ENCODE measurements around the gene RBP4. TPM values are rescaled to one million over a fixed set of nuclear protein-coding genes. Genes with fewer than 3 reads are reported as not detected.
A peak's percentile ranks its signal among the peaks of the same experiment; 100 is the strongest.

Gene RBP4
- total RNA-seq (10 to 100 TPM in 1 of 10 donors, 1 to 10 TPM in 5, under 1 TPM in 2, not detected in 2; 0.37 to 26.1 (median 3.6) TPM), polyA plus RNA-seq (10 to 100 TPM in 1 of 2 donors, 1 to 10 TPM in 1; 8.6 to 30.0 TPM)
- long read RNA-seq, donor 1, partial matches to known transcripts = 0 of 3 reads
- long read RNA-seq, donor 1, other reads (novel, unspliced or antisense) = 1 of 3 reads
- long read RNA-seq, donor 2 = 0 reads
- long read RNA-seq, donor 3, transcript RBP4-201 (6 exons, 1,068 nt) = major isoform, 6 of 11 reads
- long read RNA-seq, donor 3, partial matches to known transcripts = 3 of 11 reads
- long read RNA-seq, donor 3, other reads (novel, unspliced or antisense) = 2 of 11 reads

GRCh38 chr10:93601146-93601773 lies at the start of gene RBP4:
Gene RBP4 (minus strand): TSS chr10:93601235. CDS start chr10:93601028, 207 bp downstream.
- ATAC-seq (peak in 4 of 8 donors; percentile 13 to 69 (median 46)), DNase-seq (peak in 1 of 2 donors; percentile 20)
- WGBS, 2 donors = 1% methylated on average over 55 to 63 of the region's 63 CpGs
- no peaks in the 10 kb centered on the region for H3K36me3 ChIP-seq
- intact Hi-C loops (cut with DNase I) = no loop called here
- peaks cover 0 to 15% (median 8%) of the 10 kb centered on the region in 9 donors for H3K4me1 ChIP-seq
- H3K4me3 ChIP-seq = peak within 1 kb of the TSS in 9 of 10 donors; percentile 26 to 45 (median 40)
- H3K27ac ChIP-seq = no peak within 1 kb of the TSS
- no peaks in the 10 kb centered on the region for H3K9me3 ChIP-seq
- TF ChIP-seq, protein P1, sequence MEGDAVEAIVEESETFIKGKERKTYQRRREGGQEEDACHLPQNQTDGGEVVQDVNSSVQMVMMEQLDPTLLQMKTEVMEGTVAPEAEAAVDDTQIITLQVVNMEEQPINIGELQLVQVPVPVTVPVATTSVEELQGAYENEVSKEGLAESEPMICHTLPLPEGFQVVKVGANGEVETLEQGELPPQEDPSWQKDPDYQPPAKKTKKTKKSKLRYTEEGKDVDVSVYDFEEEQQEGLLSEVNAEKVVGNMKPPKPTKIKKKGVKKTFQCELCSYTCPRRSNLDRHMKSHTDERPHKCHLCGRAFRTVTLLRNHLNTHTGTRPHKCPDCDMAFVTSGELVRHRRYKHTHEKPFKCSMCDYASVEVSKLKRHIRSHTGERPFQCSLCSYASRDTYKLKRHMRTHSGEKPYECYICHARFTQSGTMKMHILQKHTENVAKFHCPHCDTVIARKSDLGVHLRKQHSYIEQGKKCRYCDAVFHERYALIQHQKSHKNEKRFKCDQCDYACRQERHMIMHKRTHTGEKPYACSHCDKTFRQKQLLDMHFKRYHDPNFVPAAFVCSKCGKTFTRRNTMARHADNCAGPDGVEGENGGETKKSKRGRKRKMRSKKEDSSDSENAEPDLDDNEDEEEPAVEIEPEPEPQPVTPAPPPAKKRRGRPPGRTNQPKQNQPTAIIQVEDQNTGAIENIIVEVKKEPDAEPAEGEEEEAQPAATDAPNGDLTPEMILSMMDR (IDR thresholded peaks at IDR 0.05) = no peak
- H3K27me3 ChIP-seq = peaks cover 0 to 67% (median 61%) of the 10 kb centered on the region in 7 donors

GRCh38 chr10:93639791-93640190 lies 38.8 kb upstream of the RBP4 start:
- intact Hi-C loops (cut with DNase I) = no loop called here
- Histone ChIP-seq H3K4me1 (no peaks in the 10 kb centered on the region), H3K4me3 (no peak overlapping the region), H3K9me3 (peaks cover 0 to 4% (median 0%) of the 10 kb centered on the region in 11 donors), H3K27me3 (no peaks in the 10 kb centered on the region), H3K36me3 (no peaks in the 10 kb centered on the region), H3K27ac (no peak overlapping the region)
- WGBS, 2 donors = 82 to 86% methylated on average over 7 of the region's 7 CpGs
- no peak for ATAC-seq
- no peak for DNase-seq
- TF ChIP-seq, protein P1 (IDR thresholded peaks at IDR 0.05) = no peak

GRCh38 chr10:93630625-93631557 lies 29.9 kb upstream of the RBP4 start:
- TF ChIP-seq, protein P1 (IDR thresholded peaks at IDR 0.05) = no peak
- no peak for DNase-seq
- 78 to 81% methylated on average over 15 of the region's 15 CpGs for WGBS, 2 donors
- peaks cover 0 to 4% (median 0%) of the 10 kb centered on the region in 11 donors for H3K9me3 ChIP-seq
- intact Hi-C loops (cut with DNase I) = no loop called here
- no peak overlapping the region for H3K27ac ChIP-seq
- ATAC-seq = no peak
- no peak overlapping the region for H3K4me3 ChIP-seq
- H3K4me1 ChIP-seq = no peaks in the 10 kb centered on the region
- no peaks in the 10 kb centered on the region for H3K36me3 ChIP-seq
- peaks cover 0 to 7% (median 0%) of the 10 kb centered on the region in 7 donors for H3K27me3 ChIP-seq
